SU-DHL-6 (cell line): ENCODE results near the gene PCDHGA3.
A peak's percentile ranks its signal among the peaks of the same experiment; 100 is the strongest.

Source experiments
- H2AFZ ChIP-seq: fragments of 200-600 bp; sonication (generic); 2 replicates; pipeline ENCODE4 v1.6.1; 2014; ENCODE audit warnings: low read depth, mild to moderate bottlenecking, moderate library complexity, mixed read lengths, antibody characterized with exemption, low read length; ENCODE audit not compliant: severe bottlenecking
- H3F3A ChIP-seq: fragments of 200-600 bp; shearing (Covaris generic); 2 replicates; pipeline ENCODE4 v1.6.0; 2016; ENCODE audit warnings: antibody characterized with exemption, mild to moderate bottlenecking; ENCODE audit not compliant: insufficient read depth
- H3K27ac ChIP-seq: fragments of 200-600 bp; sonication (generic); 2 replicates; pipeline ENCODE4 v1.5.1; 2016; ENCODE audit warnings: low read depth, mild to moderate bottlenecking, low read length, moderate library complexity, mixed read lengths
- H3K27me3 ChIP-seq: fragments of 200-600 bp; sonication (generic), shearing (Covaris generic); 2 replicates; pipeline ENCODE4 v1.6.0; 2014; ENCODE audit warnings: mild to moderate bottlenecking, low read length
- H3K36me3 ChIP-seq: fragments of 200-600 bp; sonication (generic); 2 replicates; pipeline ENCODE4 v1.6.1; 2014; ENCODE audit warnings: mild to moderate bottlenecking, low read length, mixed read lengths
- H3K4me2 ChIP-seq: fragments of 300-600, 200-600 bp; shearing (Covaris generic), sonication (generic); 2 replicates; pipeline ENCODE4 v1.6.0; 2014; ENCODE audit warnings: low read length, low read depth, mild to moderate bottlenecking; ENCODE audit not compliant: poor library complexity, severe bottlenecking
- H3K4me3 ChIP-seq: fragments of 200-600 bp; sonication (generic); 2 replicates; pipeline ENCODE4 v1.5.1; 2014; ENCODE audit warnings: antibody characterized with exemption, low read length, mild to moderate bottlenecking, mixed read lengths; ENCODE audit not compliant: insufficient read depth, poor library complexity, severe bottlenecking
- H3K79me2 ChIP-seq: fragments of 200-600 bp; sonication (generic); 2 replicates; pipeline ENCODE4 v1.6.1; 2014; ENCODE audit warnings: mild to moderate bottlenecking, low read length, moderate library complexity; ENCODE audit not compliant: insufficient read depth
- H3K9ac ChIP-seq: fragments of 200-600 bp; sonication (generic); 2 replicates; pipeline ENCODE4 v1.7.0; 2014; ENCODE audit warnings: mild to moderate bottlenecking, low read length
- H3K9me2 ChIP-seq: fragments of 200-600 bp; sonication (generic); replicated peaks from 2 replicates; pipeline ENCODE4 v1.6.1; 2014; ENCODE audit warnings: low read length; ENCODE audit not compliant: insufficient read depth
- H3K9me3 ChIP-seq: fragments of 200-600 bp; sonication (generic); 2 replicates; pipeline ENCODE4 v1.6.1; 2014; ENCODE audit warnings: low read length, mixed read lengths; ENCODE audit not compliant: insufficient read depth
- H4K20me1 ChIP-seq: fragments of 200-600 bp; sonication (generic); 2 replicates; pipeline ENCODE4 v1.6.1; 2014; ENCODE audit warnings: low read depth, mild to moderate bottlenecking, antibody characterized with exemption, low read length, moderate library complexity, mixed read lengths
- EZH2phosphoT487 ChIP-seq: fragments of 200-600 bp; sonication (generic), shearing (Covaris generic); conservative IDR thresholded peaks from 2 replicates; pipeline ENCODE4 v1.6.1; 2018; ENCODE audit warnings: mild to moderate bottlenecking, antibody characterized with exemption, low read length, moderate library complexity, mixed read lengths
- TF ChIP-seq, protein P1 (sequence below): fragments of 200-600 bp; sonication (generic); IDR thresholded peaks from one replicate; pipeline ENCODE4 v1.5.1; 2017; ENCODE audit warnings: antibody characterized with exemption, mild to moderate bottlenecking, low read length, moderate library complexity; ENCODE audit not compliant: insufficient read depth, poor library complexity, severe bottlenecking

The PCDHGA3 gene

DNA sequence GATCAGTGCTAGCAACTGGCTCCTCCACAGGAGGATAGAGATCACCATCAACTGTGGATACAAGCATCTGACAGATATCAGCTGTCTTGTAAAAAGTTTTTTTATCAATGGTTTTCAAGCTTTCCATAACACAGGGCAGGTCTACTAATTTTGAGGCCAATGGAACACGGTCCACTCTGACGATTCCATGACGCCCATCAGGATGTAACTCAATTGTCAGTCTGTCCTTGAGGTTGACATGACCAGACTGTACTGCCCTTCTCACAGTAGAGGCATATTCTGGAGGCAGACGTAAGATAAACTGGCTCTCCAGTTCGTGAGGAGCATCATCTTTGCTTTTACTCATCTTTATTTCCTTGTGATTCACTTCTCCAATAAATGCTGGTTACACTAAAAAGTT is 23.9 kb upstream of the PCDHGA3 start:
- H3K9me3 ChIP-seq: peaks cover 30% of the 10 kb centered on the region

DNA sequence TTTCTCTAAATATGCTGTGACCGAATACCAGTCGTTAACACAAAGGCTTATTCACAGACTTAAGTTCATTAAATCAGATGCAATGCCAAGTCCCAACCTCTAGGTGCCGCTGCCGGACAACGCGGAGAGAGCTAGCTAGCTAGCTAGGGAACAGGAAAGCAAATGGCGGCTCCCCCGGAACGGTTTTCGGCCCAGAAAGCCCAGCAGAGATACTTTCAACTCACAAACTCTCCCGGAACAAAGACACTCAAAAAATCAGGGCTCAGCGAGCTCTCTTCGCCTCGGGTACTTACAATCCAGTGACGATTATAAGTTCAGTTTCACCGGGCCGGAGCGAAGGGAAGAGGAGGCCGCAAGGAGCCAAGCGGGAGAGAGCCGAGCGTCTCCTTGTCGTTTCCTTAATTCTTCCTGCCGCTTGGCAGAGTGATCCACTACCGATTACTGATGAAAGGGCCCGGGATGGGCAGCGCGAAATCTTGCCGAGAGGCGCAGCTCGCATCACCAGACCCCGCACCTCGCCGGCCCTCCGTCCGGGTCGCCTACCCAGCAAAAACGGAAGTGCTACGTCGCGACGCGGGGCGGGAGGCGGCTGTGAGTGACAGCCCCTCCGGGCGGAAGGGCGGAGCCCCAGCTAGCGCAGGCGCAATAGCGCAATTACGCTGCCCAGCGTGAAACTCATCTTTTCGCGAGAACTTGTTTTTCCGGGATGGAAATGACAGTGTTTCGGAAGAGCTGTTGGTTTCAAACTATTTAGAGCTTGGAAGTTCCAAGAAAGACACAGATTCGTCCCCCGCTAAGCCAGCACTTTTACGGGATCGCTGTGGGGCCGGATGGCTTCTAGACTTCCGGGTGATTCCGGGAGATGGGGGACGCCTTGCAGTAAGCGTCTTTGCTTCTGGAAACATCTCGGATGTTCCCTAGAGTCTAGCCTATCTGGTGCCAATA is 23.1 kb upstream of the PCDHGA3 start, which contains the start of gene TAF7:
TAF7 (minus strand) TSS at position 560 of the 945 bp plus-strand sequence. CDS start 740 bp downstream, outside the sequence.
- Histone ChIP-seq H3K27ac (peak within 1 kb of the TSS; percentile 88), H2AFZ (peak within 1 kb of the TSS; percentile 54), H3K9me2 (no peaks in the 10 kb centered on the region), H3K36me3 (peaks cover 32% of the 10 kb centered on the region), H3K79me2 (peaks cover 48% of the 10 kb centered on the region), H3K4me3 (peak within 1 kb of the TSS; percentile 89), H3F3A (peaks cover 3% of the 10 kb centered on the region; the same call in 1 of the 2 replicates), H3K9me3 (peaks cover 25% of the 10 kb centered on the region), H3K4me2 (peak within 1 kb of the TSS; percentile 78), H3K9ac (peak within 1 kb of the TSS; percentile 78), H4K20me1 (0 out of 2 replicates have a peak, but pooled peaks cover 5% of the 10 kb centered on the region), H3K27me3 (no peaks in the 10 kb centered on the region)
- TF ChIP-seq, protein P1, sequence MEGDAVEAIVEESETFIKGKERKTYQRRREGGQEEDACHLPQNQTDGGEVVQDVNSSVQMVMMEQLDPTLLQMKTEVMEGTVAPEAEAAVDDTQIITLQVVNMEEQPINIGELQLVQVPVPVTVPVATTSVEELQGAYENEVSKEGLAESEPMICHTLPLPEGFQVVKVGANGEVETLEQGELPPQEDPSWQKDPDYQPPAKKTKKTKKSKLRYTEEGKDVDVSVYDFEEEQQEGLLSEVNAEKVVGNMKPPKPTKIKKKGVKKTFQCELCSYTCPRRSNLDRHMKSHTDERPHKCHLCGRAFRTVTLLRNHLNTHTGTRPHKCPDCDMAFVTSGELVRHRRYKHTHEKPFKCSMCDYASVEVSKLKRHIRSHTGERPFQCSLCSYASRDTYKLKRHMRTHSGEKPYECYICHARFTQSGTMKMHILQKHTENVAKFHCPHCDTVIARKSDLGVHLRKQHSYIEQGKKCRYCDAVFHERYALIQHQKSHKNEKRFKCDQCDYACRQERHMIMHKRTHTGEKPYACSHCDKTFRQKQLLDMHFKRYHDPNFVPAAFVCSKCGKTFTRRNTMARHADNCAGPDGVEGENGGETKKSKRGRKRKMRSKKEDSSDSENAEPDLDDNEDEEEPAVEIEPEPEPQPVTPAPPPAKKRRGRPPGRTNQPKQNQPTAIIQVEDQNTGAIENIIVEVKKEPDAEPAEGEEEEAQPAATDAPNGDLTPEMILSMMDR: peak; percentile 89
- TF ChIP-seq EZH2phosphoT487: no peak

More for the DNA sequence above, 23.9 kb upstream of the PCDHGA3 start:
- peaks cover 4% of the 10 kb centered on the region; the same call in 1 of the 2 replicates for H3F3A ChIP-seq
- 0 out of 2 replicates have a peak, but pooled peaks cover 5% of the 10 kb centered on the region for H4K20me1 ChIP-seq
- no peaks in the 10 kb centered on the region for H3K27me3 ChIP-seq
- peak overlapping the region; percentile 89 for H3K4me3 ChIP-seq
- H3K9me2 ChIP-seq: no peaks in the 10 kb centered on the region
- peak overlapping the region; percentile 78 for H3K4me2 ChIP-seq
- H3K79me2 ChIP-seq: peaks cover 56% of the 10 kb centered on the region
- H3K9ac ChIP-seq: peak overlapping the region; percentile 78
- no peak overlapping the region for H2AFZ ChIP-seq
- TF ChIP-seq, protein P1: no peak
- no peak for TF ChIP-seq EZH2phosphoT487
- no peak overlapping the region for H3K27ac ChIP-seq
- H3K36me3 ChIP-seq: peaks cover 34% of the 10 kb centered on the region

DNA sequence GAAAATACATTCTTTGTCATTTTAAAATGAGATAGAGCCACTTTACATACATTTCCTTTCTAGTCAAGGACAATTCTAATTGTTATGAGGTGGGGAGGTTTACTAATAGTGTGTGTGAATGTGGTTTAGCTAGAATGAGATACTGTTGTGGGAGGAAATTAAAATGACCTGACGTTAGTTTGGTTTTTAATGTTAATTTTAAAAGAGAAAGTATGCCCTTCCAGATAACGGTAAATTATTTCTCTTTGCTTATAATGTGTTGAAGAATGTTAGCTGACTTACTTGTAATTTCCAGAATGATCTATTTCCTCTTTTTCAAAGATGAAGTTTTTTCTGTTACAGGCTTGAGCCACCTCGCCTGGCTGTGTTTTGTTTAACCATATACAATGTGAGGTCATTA is 21.4 kb upstream of the PCDHGA3 start:
- peaks cover 3% of the 10 kb centered on the region; the same call in 1 of the 2 replicates for H3F3A ChIP-seq
- H3K9me2 ChIP-seq: no peaks in the 10 kb centered on the region
- no peak overlapping the region for H3K9ac ChIP-seq
- no peaks in the 10 kb centered on the region for H3K27me3 ChIP-seq
- peaks cover 22% of the 10 kb centered on the region for H3K9me3 ChIP-seq
- H3K79me2 ChIP-seq: peaks cover 31% of the 10 kb centered on the region
- H3K36me3 ChIP-seq: peaks cover 24% of the 10 kb centered on the region
- H2AFZ ChIP-seq: no peak overlapping the region
- no peak overlapping the region for H3K4me3 ChIP-seq
- TF ChIP-seq EZH2phosphoT487: no peak
- TF ChIP-seq, protein P1: no peak
- H3K4me2 ChIP-seq: peak overlapping the region; percentile 78
- 0 out of 2 replicates have a peak, but pooled peaks cover 5% of the 10 kb centered on the region for H4K20me1 ChIP-seq
- H3K27ac ChIP-seq: peak overlapping the region; percentile 25; the same call in 1 of the 2 replicates
